Mesothelial cell of epicardium (in vitro differentiated cells): ENCODE measurements around the gene FAM168A. TPM values are rescaled to one million over a fixed set of nuclear protein-coding genes. Genes with fewer than 3 reads are reported as not detected.

Source experiments
- DNase-seq, 2 experiments: peaks; one replicate each; pipeline ENCODE4 v3.0.0; 2021; ENCODE audit warnings: low spot score in 2 of 2; ENCODE audit not compliant: unreplicated experiment in 2 of 2
- H3K27ac Mint-ChIP-seq: 2 replicates; pipeline ENCODE4 v1.8.0; 2021; ENCODE audit warnings: mixed read lengths
- H3K27me3 Mint-ChIP-seq: 2 replicates; pipeline ENCODE4 v1.8.0; 2021; ENCODE audit warnings: low read depth, mixed read lengths
- H3K36me3 Mint-ChIP-seq: 2 replicates; pipeline ENCODE4 v1.8.0; 2021; ENCODE audit warnings: mixed read lengths
- H3K4me1 Mint-ChIP-seq: 2 replicates; pipeline ENCODE4 v1.8.0; 2021; ENCODE audit warnings: mixed read lengths
- H3K4me3 Mint-ChIP-seq: 2 replicates; pipeline ENCODE4 v1.8.0; 2021; ENCODE audit warnings: mild to moderate bottlenecking, moderate library complexity, mixed read lengths
- H3K9me3 Mint-ChIP-seq: 2 replicates; pipeline ENCODE4 v1.8.0; 2021; ENCODE audit warnings: mixed read lengths
- CTCF ChIP-seq: fragments of 200-600 bp; sonication (generic); IDR thresholded peaks from one replicate; pipeline ENCODE4 v1.5.0; 2021; ENCODE audit warnings: antibody characterized with exemption; ENCODE audit not compliant: unreplicated experiment
- total RNA-seq: library from RNA; stranded (reverse); gene quantifications from 3 replicates; pipeline ENCODE4 v1.2.1, GENCODE V29; 2021

Gene FAM168A
- total RNA-seq, 1 donor from 2014 or later: 61.8 TPM

GRCh38 chr11:73350908-73351636 lies 246.8 kb downstream of the FAM168A start:
- DNase-seq: peak in 1 of 2 experiments; percentile 71
- no peaks in the 10 kb centered on the region for H3K9me3 Mint-ChIP-seq
- peak overlapping the region; percentile 21 for H3K27ac Mint-ChIP-seq
- H3K4me1 Mint-ChIP-seq: peaks cover 3% of the 10 kb centered on the region
- peaks cover 8% of the 10 kb centered on the region for H3K36me3 Mint-ChIP-seq
- peak; percentile 98 for TF ChIP-seq CTCF
- no peaks in the 10 kb centered on the region for H3K27me3 Mint-ChIP-seq
- H3K4me3 Mint-ChIP-seq: no peak overlapping the region

Other genes starting within 250 kb of the FAM168A start
- gene RELT, start 221.7 kb downstream of the FAM168A start, total RNA-seq: 5.1 to 5.4 TPM (median 5.3 TPM) in 3 replicates
- gene PLEKHB1, start 48.5 kb upstream of the FAM168A start, total RNA-seq: 6.1 to 9.0 TPM (median 8.0 TPM) in 3 replicates
- 66.3 to 74.8 TPM (median 68.4 TPM) in 3 replicates for gene RAB6A, start 163.0 kb upstream of the FAM168A start, total RNA-seq
- 25.2 to 29.3 TPM (median 27.0 TPM) in 3 replicates for gene MRPL48, start 189.8 kb upstream of the FAM168A start, total RNA-seq